ENCODE results near the gene TAS2R16.
"Not testable (repeated sequence)": the region's sequence is repeated elsewhere in the genome, so short reads cannot be mapped to it uniquely, and the experiment has no call there.

Gene TAS2R16

GRCh38 chr7:122974229-122974628 is 21.3 kb downstream of the TAS2R16 start:
- in situ Hi-C loops (cut with MboI; ENCODE audit: low sequenced_read_pairs), result no loop called here

GRCh38 chr7:122972056-122972455 is 23.4 kb downstream of the TAS2R16 start:
- in situ Hi-C loops (cut with MboI; ENCODE audit: low sequenced_read_pairs), result no loop called here

- in situ Hi-C loops (cut with MboI; ENCODE audit: low sequenced_read_pairs), result no loop called here
Measured at GRCh38 chr7:122970740-122971725, 24.5 kb downstream of the TAS2R16 start.

- in situ Hi-C loops (cut with MboI; ENCODE audit: low sequenced_read_pairs), result no loop called here
Measured at GRCh38 chr7:122968389-122968788, 27.1 kb downstream of the TAS2R16 start.

- in situ Hi-C loops (cut with MboI; ENCODE audit: low sequenced_read_pairs), result no loop called here
Measured at GRCh38 chr7:122965306-122965705, 30.2 kb downstream of the TAS2R16 start.

- in situ Hi-C loops (cut with MboI; ENCODE audit: low sequenced_read_pairs), result not testable (repeated sequence)
Measured at GRCh38 chr7:122953678-122954077, 41.8 kb downstream of the TAS2R16 start.

GRCh38 chr7:122951006-122951405 is 44.5 kb downstream of the TAS2R16 start:
- in situ Hi-C loops (cut with MboI; ENCODE audit: low sequenced_read_pairs), result no loop called here

- in situ Hi-C loops (cut with MboI; ENCODE audit: low sequenced_read_pairs), result no loop called here
Measured at GRCh38 chr7:122949186-122949585, 46.3 kb downstream of the TAS2R16 start.

All from HL-60/S4 treated with retinoic acid at 250 ng/mL for 4 days and 3 days (cell line).